ENCODE measurements around the gene CLDN25.
A peak's percentile ranks its signal among the peaks of the same experiment; 100 is the strongest.
"Not testable (repeated sequence)": the region's sequence is repeated elsewhere in the genome, so short reads cannot be mapped to it uniquely, and the experiment has no call there.

Gene CLDN25

DNA sequence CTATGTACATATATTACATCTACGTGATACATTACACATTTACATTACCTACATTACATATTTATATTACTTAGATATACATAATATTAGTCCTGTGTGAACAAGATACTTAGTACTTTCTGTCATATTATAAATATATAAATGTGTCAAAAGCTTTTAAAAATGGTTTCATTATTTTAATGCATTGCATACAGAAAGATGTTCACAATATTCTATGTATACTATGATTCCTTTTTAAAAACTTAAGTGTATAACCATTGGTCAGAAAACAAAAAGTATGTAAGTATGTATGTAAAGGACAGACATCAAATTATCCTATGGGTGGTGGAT is 5.5 kb upstream of the CLDN25 start:
- Histone ChIP-seq H3K27me3 (no peaks in the 10 kb centered on the region), H3K9me3 (no peaks in the 10 kb centered on the region), H3K4me1 (peaks cover 0 to 28% (median 15%) of the 10 kb centered on the region in 4 donors), H3K36me3 (peaks cover 0 to 6% (median 0%) of the 10 kb centered on the region in 3 donors), H3K4me3 (peak overlapping the region; percentile 60 to 91), H3K27ac (peak overlapping the region; percentile 70 to 91)
- intact Hi-C loops (cut with DNase I; ENCODE audit: low total_unique reads) = loop anchor here (10.0 kb wide), 1 partner anchor 101 kb away; the partner anchor contains the start of gene USP28
- TF ChIP-seq, protein P1, sequence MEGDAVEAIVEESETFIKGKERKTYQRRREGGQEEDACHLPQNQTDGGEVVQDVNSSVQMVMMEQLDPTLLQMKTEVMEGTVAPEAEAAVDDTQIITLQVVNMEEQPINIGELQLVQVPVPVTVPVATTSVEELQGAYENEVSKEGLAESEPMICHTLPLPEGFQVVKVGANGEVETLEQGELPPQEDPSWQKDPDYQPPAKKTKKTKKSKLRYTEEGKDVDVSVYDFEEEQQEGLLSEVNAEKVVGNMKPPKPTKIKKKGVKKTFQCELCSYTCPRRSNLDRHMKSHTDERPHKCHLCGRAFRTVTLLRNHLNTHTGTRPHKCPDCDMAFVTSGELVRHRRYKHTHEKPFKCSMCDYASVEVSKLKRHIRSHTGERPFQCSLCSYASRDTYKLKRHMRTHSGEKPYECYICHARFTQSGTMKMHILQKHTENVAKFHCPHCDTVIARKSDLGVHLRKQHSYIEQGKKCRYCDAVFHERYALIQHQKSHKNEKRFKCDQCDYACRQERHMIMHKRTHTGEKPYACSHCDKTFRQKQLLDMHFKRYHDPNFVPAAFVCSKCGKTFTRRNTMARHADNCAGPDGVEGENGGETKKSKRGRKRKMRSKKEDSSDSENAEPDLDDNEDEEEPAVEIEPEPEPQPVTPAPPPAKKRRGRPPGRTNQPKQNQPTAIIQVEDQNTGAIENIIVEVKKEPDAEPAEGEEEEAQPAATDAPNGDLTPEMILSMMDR (IDR thresholded peaks at IDR 0.05) = no peak
- no peak for DNase-seq

DNA sequence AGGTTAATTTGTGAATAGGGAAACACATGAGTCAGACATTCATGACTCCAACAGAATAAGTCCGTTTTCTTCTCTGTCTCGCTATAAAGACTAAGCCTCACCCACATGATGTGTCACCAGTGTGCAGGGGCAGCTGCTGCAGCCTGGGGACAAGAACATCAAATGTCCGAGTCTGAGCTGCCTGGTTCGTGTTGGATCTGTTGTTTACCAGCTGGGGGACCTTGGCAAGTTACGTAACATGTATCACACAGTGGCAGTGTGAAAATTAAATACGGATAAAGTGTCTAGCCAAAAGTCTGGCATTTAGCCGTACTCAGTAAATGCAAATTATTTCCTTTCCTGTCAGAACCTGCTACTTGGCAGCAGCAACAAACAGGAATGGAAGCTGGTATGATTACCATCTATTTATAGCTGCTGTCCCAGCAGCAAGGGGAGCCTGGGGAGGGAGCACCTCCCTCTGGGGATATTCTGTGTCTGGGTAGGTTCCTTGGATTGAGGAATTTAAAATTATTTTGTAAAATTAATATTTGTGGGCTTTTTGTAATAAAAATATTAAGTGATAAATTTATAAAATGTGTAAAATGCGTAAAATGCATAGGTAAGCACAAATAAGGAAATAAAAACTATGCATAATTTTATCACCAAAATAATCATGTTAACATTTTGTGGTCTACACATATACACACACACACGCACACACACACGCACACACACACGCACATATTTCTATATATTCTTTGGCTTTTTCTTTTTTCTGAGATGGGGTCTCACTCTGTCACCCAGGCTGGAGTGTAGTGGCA is 1.3 kb upstream of the CLDN25 start:
- Histone ChIP-seq H3K4me1 (peaks cover 0 to 13% (median 7%) of the 10 kb centered on the region in 4 donors), H3K36me3 (no peaks in the 10 kb centered on the region), H3K9me3 (no peaks in the 10 kb centered on the region), H3K4me3 (peak overlapping the region; percentile 28 to 41), H3K27ac (peak overlapping the region; percentile 66 to 67), H3K27me3 (no peaks in the 10 kb centered on the region)
- intact Hi-C loops (cut with DNase I; ENCODE audit: low total_unique reads) = loop anchor here (10.0 kb wide), 1 partner anchor 96 kb away; the partner anchor contains the start of gene USP28
- peak; percentile 39 to 73 for DNase-seq
- TF ChIP-seq, protein P1 (IDR thresholded peaks at IDR 0.05) = no peak

DNA sequence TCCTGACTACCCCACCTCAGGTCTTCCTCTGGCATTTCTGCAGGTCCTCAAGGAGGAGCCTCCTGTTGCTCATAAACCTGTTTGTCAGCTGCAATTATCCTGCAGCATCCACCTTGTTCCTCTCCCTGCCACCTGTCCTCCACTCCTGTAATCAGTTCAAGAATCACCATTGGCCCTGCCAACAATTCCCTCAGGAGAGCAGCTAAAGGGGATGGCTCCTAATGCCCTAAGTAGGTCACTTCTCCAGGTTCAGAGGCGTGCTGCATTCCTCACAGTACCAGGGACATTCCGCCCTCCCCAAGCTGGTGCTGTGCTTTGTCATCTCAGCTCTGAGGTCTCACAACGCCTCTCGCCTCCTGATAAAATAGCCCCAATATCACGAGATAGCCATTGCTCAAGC is 2.1 kb downstream of the CLDN25 start:
- Histone ChIP-seq H3K4me1 (peaks cover 0 to 13% (median 7%) of the 10 kb centered on the region in 4 donors), H3K4me3 (no peak overlapping the region), H3K27ac (no peak overlapping the region), H3K9me3 (no peaks in the 10 kb centered on the region), H3K36me3 (no peaks in the 10 kb centered on the region), H3K27me3 (no peaks in the 10 kb centered on the region)
- DNase-seq = no peak
- intact Hi-C loops (cut with DNase I; ENCODE audit: low total_unique reads) = no loop called here
- TF ChIP-seq, protein P1 (IDR thresholded peaks at IDR 0.05) = no peak

DNA sequence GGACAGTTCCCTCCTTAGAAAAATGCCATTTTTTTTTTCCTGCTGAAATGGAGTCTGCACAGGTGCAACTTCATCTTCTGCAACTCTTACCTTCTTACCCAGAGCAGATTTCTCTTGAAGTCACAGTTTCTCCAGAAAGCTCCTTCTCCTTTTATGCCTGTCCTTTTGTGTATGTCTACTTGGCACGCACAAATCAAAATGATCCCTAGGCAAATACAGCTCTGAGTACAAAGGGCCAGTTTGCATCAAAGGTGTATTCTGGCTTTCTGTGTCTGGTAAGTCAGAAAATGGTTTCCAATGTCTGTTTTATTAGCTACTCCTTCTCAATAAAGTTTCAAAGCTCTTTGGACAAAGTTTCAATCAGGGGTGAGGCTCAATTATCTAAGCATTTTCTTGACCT is 2.5 kb downstream of the CLDN25 start:
- intact Hi-C loops (cut with DNase I; ENCODE audit: low total_unique reads) = no loop called here
- Histone ChIP-seq H3K27me3 (no peaks in the 10 kb centered on the region), H3K9me3 (no peaks in the 10 kb centered on the region), H3K4me1 (peaks cover 0 to 13% (median 7%) of the 10 kb centered on the region in 4 donors), H3K27ac (no peak overlapping the region), H3K4me3 (no peak overlapping the region), H3K36me3 (no peaks in the 10 kb centered on the region)
- TF ChIP-seq, protein P1 (IDR thresholded peaks at IDR 0.05) = no peak
- DNase-seq = no peak

DNA sequence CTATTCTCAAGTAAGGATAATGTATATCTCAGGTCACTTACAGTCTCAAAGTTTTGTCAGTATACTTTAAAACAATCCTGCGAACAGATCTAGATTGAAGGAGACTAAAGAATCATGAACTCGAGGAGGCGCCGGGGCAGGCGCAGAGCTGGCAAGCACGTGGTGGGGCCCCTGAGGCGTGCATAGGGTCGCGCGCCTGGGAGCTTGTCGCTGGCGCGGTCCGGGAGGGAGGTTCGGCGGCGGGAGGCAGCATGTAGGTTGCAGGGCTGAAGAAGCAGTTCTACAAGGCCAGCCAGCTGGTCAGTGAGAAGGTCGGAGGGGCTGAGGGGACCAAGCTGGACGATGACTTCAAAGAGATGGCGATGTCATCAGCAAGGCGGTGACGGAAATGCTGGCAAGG is 9.4 kb downstream of the CLDN25 start:
- H3K4me1 ChIP-seq; H3K36me3 ChIP-seq; intact Hi-C loops (cut with DNase I; ENCODE audit: low total_unique reads); H3K9me3 ChIP-seq; DNase-seq; H3K4me3 ChIP-seq; H3K27me3 ChIP-seq; H3K27ac ChIP-seq: not testable (repeated sequence)

DNA sequence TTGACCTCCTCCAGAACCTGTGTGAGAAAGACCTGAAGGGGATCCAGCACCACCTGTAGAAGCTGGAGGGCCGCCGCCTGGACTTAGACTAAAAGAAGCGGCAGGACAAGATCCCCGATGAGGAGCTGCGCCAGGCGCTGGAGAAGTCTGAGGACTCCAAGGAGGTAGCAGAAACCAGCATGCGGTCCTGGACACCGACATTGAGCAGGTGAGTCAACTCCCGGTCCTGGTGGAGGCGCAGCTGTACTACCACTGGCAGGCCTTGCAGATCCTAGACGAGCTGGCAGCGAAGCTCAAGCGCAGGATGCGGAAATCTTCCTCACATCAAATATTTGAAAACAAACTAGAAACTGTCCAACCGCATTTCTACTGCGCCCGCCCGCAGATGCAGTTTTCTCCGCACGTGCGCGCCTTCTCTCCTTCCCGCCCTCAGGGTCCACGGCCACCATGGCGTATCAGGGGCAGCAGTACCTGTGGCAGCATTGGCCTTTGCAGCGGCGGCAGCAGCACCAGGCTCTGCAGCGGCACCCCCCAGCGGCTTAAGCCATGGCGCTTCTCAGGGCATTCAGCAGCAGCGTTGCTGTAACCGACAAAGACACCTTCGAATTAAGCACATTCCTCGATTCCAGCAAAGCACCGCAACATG is 10.2 kb downstream of the CLDN25 start:
- Histone ChIP-seq H3K9me3 (no peaks in the 10 kb centered on the region), H3K27me3 (peaks cover 0 to 8% of the 10 kb centered on the region in 2 donors), H3K4me1 (no peaks in the 10 kb centered on the region), H3K36me3 (no peaks in the 10 kb centered on the region), H3K27ac (no peak overlapping the region), H3K4me3 (no peak overlapping the region)
- TF ChIP-seq, protein P1 (IDR thresholded peaks at IDR 0.05) = no peak
- intact Hi-C loops (cut with DNase I; ENCODE audit: low total_unique reads) = loop anchor here (10.0 kb wide), 1 partner anchor 485 kb away; no protein-coding TSS in a partner anchor
- no peak for DNase-seq

Data from tibial artery (tissue), 4 donors.